DMS 273 (cell line): ENCODE measurements around the gene ATP2A1.

ENCODE experiments used
- DNase-seq: peaks from one replicate; lab custom pipeline; 2025; ENCODE audit not compliant: unreplicated experiment; lab: John Stamatoyannopoulos, UW

Gene ATP2A1

GRCh38 chr16:28878083-28878926, at the start of gene ATP2A1:
Gene ATP2A1, plus strand, starts transcription at chr16:28878488. Its CDS starts 184 bp downstream, at chr16:28878672.
- no peak for DNase-seq

- no peak for DNase-seq
Observed at GRCh38 chr16:28829747-28830146, 48.5 kb upstream of the ATP2A1 start.

GRCh38 chr16:28830531-28830930, 47.8 kb upstream of the ATP2A1 start:
- no peak for DNase-seq

GRCh38 chr16:28834349-28834748, 43.9 kb upstream of the ATP2A1 start:
- no peak for DNase-seq

- no peak for DNase-seq
Observed at GRCh38 chr16:28834873-28835863, 43.1 kb upstream of the ATP2A1 start.

GRCh38 chr16:28835864-28836760, 42.2 kb upstream of the ATP2A1 start:
- DNase-seq: no peak

- DNase-seq: no peak
Observed at GRCh38 chr16:28836761-28837064, 41.6 kb upstream of the ATP2A1 start.

- no peak for DNase-seq
Observed at GRCh38 chr16:28837672-28838557, 40.4 kb upstream of the ATP2A1 start.

GRCh38 chr16:28838558-28838918, 39.8 kb upstream of the ATP2A1 start:
- no peak for DNase-seq

GRCh38 chr16:28839004-28839639, 39.2 kb upstream of the ATP2A1 start:
- DNase-seq: no peak

- peak; percentile 32 for DNase-seq
Observed at GRCh38 chr16:28839899-28840298, 38.4 kb upstream of the ATP2A1 start.

- no peak for DNase-seq
Observed at GRCh38 chr16:28842696-28843095, 35.6 kb upstream of the ATP2A1 start.

GRCh38 chr16:28843766-28844165, 34.5 kb upstream of the ATP2A1 start:
- no peak for DNase-seq

GRCh38 chr16:28844226-28844885, 33.9 kb upstream of the ATP2A1 start:
- DNase-seq: no peak

- peak; percentile 80 for DNase-seq
Observed at GRCh38 chr16:28845293-28845692, 33.0 kb upstream of the ATP2A1 start.

- peak; percentile 59 for DNase-seq
Observed at GRCh38 chr16:28845761-28846079, 32.6 kb upstream of the ATP2A1 start.

- DNase-seq: peak; percentile 99
Observed at GRCh38 chr16:28846080-28846932, 32.0 kb upstream of the ATP2A1 start, which contains the start of gene TUFM. Gene TUFM, minus strand, starts transcription at chr16:28846348. Its CDS starts 79 bp downstream, at chr16:28846269.

- peak; percentile 57 for DNase-seq
Observed at GRCh38 chr16:28846933-28847273, 31.4 kb upstream of the ATP2A1 start.
